BLaER1 (cell line): ENCODE measurements around the gene HDLBP.

Experiments used
- H3K27ac ChIP-seq: shearing (Covaris generic); formaldehyde crosslinking; 2 replicates; pipeline ENCODE4 v1.8.1; 2022
- H3K27me3 ChIP-seq: shearing (Covaris generic); formaldehyde crosslinking; 2 replicates; pipeline ENCODE4 v1.8.1; 2022
- H3K36me3 ChIP-seq: shearing (Covaris generic); formaldehyde crosslinking; 2 replicates; pipeline ENCODE4 v1.8.1; 2022
- H3K4me1 ChIP-seq: shearing (Covaris generic); formaldehyde crosslinking; 2 replicates; pipeline ENCODE4 v1.8.1; 2022
- H3K4me2 ChIP-seq: shearing (Covaris generic); formaldehyde crosslinking; 2 replicates; pipeline ENCODE4 v1.8.1; 2022
- H3K4me3 ChIP-seq: shearing (Covaris generic); formaldehyde crosslinking; 2 replicates; pipeline ENCODE4 v1.8.1; 2022
- H3K9ac ChIP-seq: shearing (Covaris generic); formaldehyde crosslinking; 2 replicates; pipeline ENCODE4 v1.8.1; 2022
- H3K9me3 ChIP-seq: shearing (Covaris generic); formaldehyde crosslinking; 2 replicates; pipeline ENCODE4 v1.8.1; 2022
- H4K20me1 ChIP-seq: shearing (Covaris generic); formaldehyde crosslinking; 2 replicates; pipeline ENCODE4 v1.8.1; 2022
- Cebpa-rat ChIP-seq: shearing (Covaris generic); IDR thresholded peaks from 2 replicates; pipeline ENCODE4 v1.8.1; 2022

The HDLBP gene

DNA sequence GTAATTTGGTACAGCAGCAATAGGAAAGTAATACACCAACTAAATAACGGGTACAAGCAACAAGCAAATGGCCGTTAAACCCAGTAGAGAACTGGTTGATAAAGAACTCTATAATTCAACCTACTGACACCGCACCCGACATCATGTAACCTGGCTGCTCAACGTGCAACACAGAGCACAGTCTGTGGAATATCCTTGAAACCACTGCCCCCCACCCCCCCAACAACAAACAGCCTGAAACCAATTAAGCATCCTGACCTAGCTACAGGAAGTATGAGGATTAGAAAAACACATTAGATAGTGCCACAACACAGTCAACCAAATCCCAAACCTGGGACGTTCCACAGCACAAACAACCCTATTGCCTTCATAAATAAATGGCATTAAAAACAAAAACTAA is 23.5 kb downstream of the HDLBP start:
- Histone ChIP-seq H3K36me3 (peaks cover 19% of the 10 kb centered on the region), H3K9me3 (0 out of 2 replicates have a peak, but pooled peaks cover 2% of the 10 kb centered on the region), H3K4me3 (no peak overlapping the region), H3K27me3 (no peaks in the 10 kb centered on the region), H3K4me2 (peak overlapping the region; percentile 7), H3K27ac (no peak overlapping the region), H4K20me1 (peaks cover 85% of the 10 kb centered on the region), H3K4me1 (peaks cover 37% of the 10 kb centered on the region), H3K9ac (no peak overlapping the region)
- no peak for TF ChIP-seq Cebpa-rat

GRCh38 chr2:241291153-241291552 is 24.3 kb downstream of the HDLBP start:
- no peaks in the 10 kb centered on the region for H3K27me3 ChIP-seq
- peaks cover 30% of the 10 kb centered on the region for H3K4me1 ChIP-seq
- H3K4me2 ChIP-seq = no peak overlapping the region
- no peak for TF ChIP-seq Cebpa-rat
- peaks cover 26% of the 10 kb centered on the region for H3K36me3 ChIP-seq
- H3K9ac ChIP-seq = no peak overlapping the region
- no peak overlapping the region for H3K4me3 ChIP-seq
- peaks cover 89% of the 10 kb centered on the region for H4K20me1 ChIP-seq
- H3K27ac ChIP-seq = no peak overlapping the region
- H3K9me3 ChIP-seq = 0 out of 2 replicates have a peak, but pooled peaks cover 2% of the 10 kb centered on the region

DNA sequence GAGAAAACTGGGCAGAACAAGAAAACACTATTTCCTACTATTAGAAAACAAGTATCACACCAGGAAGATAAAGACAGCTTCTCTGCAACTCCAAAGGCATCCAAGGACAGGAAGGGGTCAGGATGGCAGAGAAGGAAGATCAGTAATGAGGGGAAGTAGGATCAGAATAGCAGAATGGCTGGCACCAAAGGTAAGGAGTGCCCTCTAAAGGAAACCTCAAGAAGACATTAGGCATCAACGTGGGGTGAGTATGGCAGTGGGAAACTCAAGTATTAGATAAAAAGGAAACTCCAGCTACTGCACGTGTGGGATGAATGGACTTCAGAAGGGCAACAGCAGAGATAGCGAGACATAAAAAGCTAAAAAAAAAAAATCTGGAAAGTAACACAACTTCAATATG is 25.9 kb downstream of the HDLBP start:
- no peak overlapping the region for H3K4me2 ChIP-seq
- H3K27me3 ChIP-seq = no peaks in the 10 kb centered on the region
- H3K9me3 ChIP-seq = no peaks in the 10 kb centered on the region
- no peak overlapping the region for H3K4me3 ChIP-seq
- peaks cover 32% of the 10 kb centered on the region for H3K4me1 ChIP-seq
- H4K20me1 ChIP-seq = peaks cover 97% of the 10 kb centered on the region
- H3K27ac ChIP-seq = no peak overlapping the region
- no peak overlapping the region for H3K9ac ChIP-seq
- H3K36me3 ChIP-seq = peaks cover 25% of the 10 kb centered on the region; the same call in 1 of the 2 replicates
- TF ChIP-seq Cebpa-rat = no peak

DNA sequence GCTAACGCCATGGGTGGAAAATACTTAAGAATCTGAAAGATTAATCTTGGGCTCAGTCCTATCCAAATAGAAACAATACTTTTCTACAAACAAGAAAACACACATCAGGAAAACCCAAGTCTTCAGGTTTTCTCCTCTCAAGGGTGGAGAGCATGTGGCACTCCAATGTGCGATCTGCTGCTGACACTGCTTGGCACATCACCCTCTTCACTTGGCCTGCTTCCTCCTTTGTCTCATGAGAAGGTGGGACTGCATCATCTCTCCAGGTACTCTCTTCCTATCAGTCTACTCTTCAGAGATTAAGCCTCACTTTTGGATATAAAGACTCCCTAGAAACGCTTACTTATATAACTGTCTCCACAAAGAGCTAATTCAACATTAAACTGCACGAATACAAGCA is 26.4 kb downstream of the HDLBP start:
- peaks cover 25% of the 10 kb centered on the region; the same call in 1 of the 2 replicates for H3K36me3 ChIP-seq
- no peak overlapping the region for H3K9ac ChIP-seq
- H3K9me3 ChIP-seq = no peaks in the 10 kb centered on the region
- no peak for TF ChIP-seq Cebpa-rat
- H3K4me1 ChIP-seq = peaks cover 38% of the 10 kb centered on the region
- H3K27ac ChIP-seq = no peak overlapping the region
- no peaks in the 10 kb centered on the region for H3K27me3 ChIP-seq
- H4K20me1 ChIP-seq = peaks cover 98% of the 10 kb centered on the region
- H3K4me3 ChIP-seq = no peak overlapping the region
- no peak overlapping the region for H3K4me2 ChIP-seq

GRCh38 chr2:241288324-241288888 is 27.1 kb downstream of the HDLBP start:
- Histone ChIP-seq H3K27me3 (no peaks in the 10 kb centered on the region), H3K9me3 (no peaks in the 10 kb centered on the region), H3K4me3 (no peak overlapping the region), H3K4me1 (peaks cover 37% of the 10 kb centered on the region), H3K4me2 (no peak overlapping the region), H4K20me1 (peaks cover 98% of the 10 kb centered on the region), H3K9ac (no peak overlapping the region), H3K36me3 (peaks cover 25% of the 10 kb centered on the region; the same call in 1 of the 2 replicates), H3K27ac (no peak overlapping the region)
- TF ChIP-seq Cebpa-rat = no peak

DNA sequence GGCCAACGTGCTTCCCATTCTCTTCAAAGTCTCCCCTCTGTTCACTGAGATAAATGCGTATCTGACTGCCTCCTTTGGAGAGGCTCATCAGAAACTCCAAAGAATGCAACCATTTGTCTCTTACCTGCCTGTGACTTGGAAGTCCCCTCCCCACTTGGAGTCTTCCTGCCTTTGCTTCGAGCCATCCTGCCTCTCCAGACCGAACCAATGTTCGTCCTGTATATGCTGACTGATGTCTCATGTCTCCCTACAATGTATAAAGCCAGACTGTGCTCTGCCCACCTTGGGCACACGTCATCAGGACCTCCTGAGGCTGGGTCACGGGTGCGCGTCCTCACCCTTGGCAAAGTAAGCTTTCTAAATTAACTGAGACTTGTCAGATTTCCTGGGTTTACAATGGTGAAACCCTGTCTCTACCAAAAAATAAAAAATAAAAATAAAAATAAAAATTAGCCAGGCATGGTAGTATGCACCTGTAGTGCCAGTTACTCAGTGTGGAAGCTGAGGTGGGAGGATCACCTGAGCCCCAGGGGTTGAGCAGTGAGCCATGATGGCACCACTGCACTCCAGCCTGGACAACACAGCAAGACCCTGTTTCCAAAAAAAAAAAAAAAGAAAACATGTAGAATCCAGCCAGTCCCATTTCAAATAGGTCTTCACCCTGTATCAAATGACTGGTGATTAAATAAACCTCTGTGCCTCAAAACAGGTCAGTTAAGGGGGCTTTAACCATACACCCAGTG is 29.0 kb downstream of the HDLBP start:
- TF ChIP-seq Cebpa-rat = no peak
- Histone ChIP-seq H3K27me3 (no peaks in the 10 kb centered on the region), H3K9me3 (no peaks in the 10 kb centered on the region), H3K4me1 (peaks cover 19% of the 10 kb centered on the region), H3K36me3 (peaks cover 25% of the 10 kb centered on the region; the same call in 1 of the 2 replicates), H3K4me3 (no peak overlapping the region), H4K20me1 (peaks cover 97% of the 10 kb centered on the region), H3K9ac (no peak overlapping the region), H3K27ac (no peak overlapping the region), H3K4me2 (no peak overlapping the region)

GRCh38 chr2:241285596-241285995 is 29.9 kb downstream of the HDLBP start:
- H3K9ac ChIP-seq = no peak overlapping the region
- peaks cover 19% of the 10 kb centered on the region for H3K4me1 ChIP-seq
- no peak for TF ChIP-seq Cebpa-rat
- H3K4me2 ChIP-seq = no peak overlapping the region
- H3K27me3 ChIP-seq = no peaks in the 10 kb centered on the region
- H3K9me3 ChIP-seq = no peaks in the 10 kb centered on the region
- no peak overlapping the region for H3K4me3 ChIP-seq
- peaks cover 25% of the 10 kb centered on the region; the same call in 1 of the 2 replicates for H3K36me3 ChIP-seq
- no peak overlapping the region for H3K27ac ChIP-seq
- H4K20me1 ChIP-seq = peaks cover 96% of the 10 kb centered on the region

- H3K9me3 ChIP-seq = no peaks in the 10 kb centered on the region
- no peak for TF ChIP-seq Cebpa-rat
- H3K4me3 ChIP-seq = no peak overlapping the region
- peaks cover 77% of the 10 kb centered on the region for H4K20me1 ChIP-seq
- peaks cover 23% of the 10 kb centered on the region for H3K4me1 ChIP-seq
- H3K27ac ChIP-seq = no peak overlapping the region
- H3K27me3 ChIP-seq = no peaks in the 10 kb centered on the region
- H3K36me3 ChIP-seq = peaks cover 17% of the 10 kb centered on the region; the same call in 1 of the 2 replicates
- no peak overlapping the region for H3K9ac ChIP-seq
- H3K4me2 ChIP-seq = no peak overlapping the region
These were observed 32.9 kb downstream of the HDLBP start for GRCh38 chr2:241282555-241282954.

GRCh38 chr2:241280291-241280690 is 35.2 kb downstream of the HDLBP start:
- no peak for TF ChIP-seq Cebpa-rat
- Histone ChIP-seq H3K36me3 (peaks cover 5% of the 10 kb centered on the region; the same call in 1 of the 2 replicates), H4K20me1 (peaks cover 69% of the 10 kb centered on the region), H3K27me3 (no peaks in the 10 kb centered on the region), H3K4me2 (no peak overlapping the region), H3K9ac (no peak overlapping the region), H3K9me3 (peaks cover 12% of the 10 kb centered on the region), H3K27ac (no peak overlapping the region), H3K4me1 (peaks cover 23% of the 10 kb centered on the region), H3K4me3 (no peak overlapping the region)

DNA sequence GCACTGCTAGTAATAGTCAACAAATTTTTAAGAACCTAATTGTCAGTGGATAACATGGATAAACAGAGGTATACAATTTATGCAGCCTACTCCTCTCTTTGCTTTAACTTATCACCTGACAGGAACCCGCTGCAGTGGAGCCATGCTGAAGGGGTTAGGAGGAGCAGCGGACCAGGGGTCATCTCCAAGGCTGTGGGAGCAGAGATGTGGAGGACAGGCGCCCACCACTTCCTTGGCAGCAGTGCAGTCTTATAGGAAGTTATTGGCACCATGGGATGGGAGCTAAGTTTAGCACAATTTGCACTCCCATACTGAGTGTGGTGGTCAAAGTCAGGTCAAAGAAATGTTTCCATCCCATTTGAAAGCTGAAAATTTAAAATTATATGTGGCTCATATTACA is 35.6 kb downstream of the HDLBP start:
- Histone ChIP-seq H3K4me2 (peak overlapping the region; percentile 26; the same call in 1 of the 2 replicates), H3K36me3 (peaks cover 1% of the 10 kb centered on the region; the same call in 1 of the 2 replicates), H3K9ac (no peak overlapping the region), H3K27me3 (peaks cover 3% of the 10 kb centered on the region; the same call in 1 of the 2 replicates), H3K27ac (no peak overlapping the region), H3K9me3 (peaks cover 16% of the 10 kb centered on the region), H4K20me1 (peaks cover 70% of the 10 kb centered on the region), H3K4me1 (peaks cover 23% of the 10 kb centered on the region), H3K4me3 (no peak overlapping the region)
- TF ChIP-seq Cebpa-rat = no peak
